ENCODE results near the gene ADD3.
"Not testable (repeated sequence)": the region's sequence is repeated elsewhere in the genome, so short reads cannot be mapped to it uniquely, and the experiment has no call there.

ADD3 gene

GRCh38 chr10:110035070-110035921 is 27.5 kb downstream of the ADD3 start:
- DNase-seq: no peak

- DNase-seq: no peak
Observed at GRCh38 chr10:110036640-110037039, 28.9 kb downstream of the ADD3 start.

GRCh38 chr10:110039254-110039653 is 31.5 kb downstream of the ADD3 start:
- DNase-seq: no peak

GRCh38 chr10:110040108-110040507 is 32.3 kb downstream of the ADD3 start:
- DNase-seq: no peak

GRCh38 chr10:110040767-110041478 is 33.1 kb downstream of the ADD3 start:
- DNase-seq: no peak

- no peak for DNase-seq
Observed at GRCh38 chr10:110041479-110041829, 33.7 kb downstream of the ADD3 start.

GRCh38 chr10:110042181-110042580 is 34.4 kb downstream of the ADD3 start:
- no peak for DNase-seq

GRCh38 chr10:110042891-110043290 is 35.1 kb downstream of the ADD3 start:
- no peak for DNase-seq

- no peak for DNase-seq
Observed at GRCh38 chr10:110044681-110045080, 36.9 kb downstream of the ADD3 start.

- DNase-seq: no peak
Observed at GRCh38 chr10:110045772-110046171, 38.0 kb downstream of the ADD3 start.

- not testable (repeated sequence) for DNase-seq
Observed at GRCh38 chr10:110048145-110048544, 40.4 kb downstream of the ADD3 start.

- no peak for DNase-seq
Observed at GRCh38 chr10:110048781-110049180, 41.0 kb downstream of the ADD3 start.

GRCh38 chr10:110049889-110050591 is 42.3 kb downstream of the ADD3 start:
- not testable (repeated sequence) for DNase-seq

- DNase-seq: no peak
Observed at GRCh38 chr10:110051487-110051886, 43.7 kb downstream of the ADD3 start.

- DNase-seq: no peak
Observed at GRCh38 chr10:110052916-110053315, 45.1 kb downstream of the ADD3 start.

- no peak for DNase-seq
Observed at GRCh38 chr10:110056822-110057221, 49.0 kb downstream of the ADD3 start.

GRCh38 chr10:110057456-110057855 is 49.7 kb downstream of the ADD3 start:
- no peak for DNase-seq

GRCh38 chr10:110058212-110058611 is 50.4 kb downstream of the ADD3 start:
- DNase-seq: no peak

- DNase-seq: no peak
Observed at GRCh38 chr10:110059925-110060324, 52.1 kb downstream of the ADD3 start.

GRCh38 chr10:110061687-110062086 is 53.9 kb downstream of the ADD3 start:
- no peak for DNase-seq

GRCh38 chr10:110065269-110065668 is 57.5 kb downstream of the ADD3 start:
- DNase-seq: no peak

- DNase-seq: no peak
Observed at GRCh38 chr10:110067960-110068770, 60.4 kb downstream of the ADD3 start.

GRCh38 chr10:110068780-110069179 is 61.0 kb downstream of the ADD3 start:
- DNase-seq: no peak
